GM23338 (cell line): ENCODE data around the gene ERCC1. TPM values are rescaled to one million over a fixed set of nuclear protein-coding genes. Genes with fewer than 3 reads are reported as not detected.

Source experiments
- POLR2AphosphoS5 ChIP-seq: IDR thresholded peaks from 2 replicates; pipeline ENCODE4 v1.6.1; 2016; ENCODE audit warnings: antibody characterized with exemption, low read depth
- REST ChIP-seq: IDR thresholded peaks from one replicate; pipeline ENCODE4 v1.6.1; 2018; ENCODE audit warnings: antibody characterized with exemption; ENCODE audit not compliant: unreplicated experiment
- STAT1 ChIP-seq: IDR thresholded peaks from one replicate; pipeline ENCODE4 v1.6.1; 2016; ENCODE audit warnings: antibody characterized with exemption; ENCODE audit not compliant: unreplicated experiment
- polyA plus RNA-seq: library from polyadenylated mRNA; unstranded; fragments of >200 nt; fragmentation: Nextera tagmentation; extraction: Ambion mirVana; gene quantifications from 2 replicates; pipeline ENCODE4 v1.2.1, GENCODE V29; 2016
- total RNA-seq: library from RNA; depleted of rRNA; stranded (reverse); fragments of >200 nt; shearing (Covaris generic); gene quantifications from 2 replicates; pipeline ENCODE4 v1.2.3, GENCODE V29; 2014
- TF ChIP-seq, protein P1 (sequence below): fragments of 250-450 bp; sonication (Bioruptor Pico); IDR thresholded peaks from 2 replicates; pipeline ENCODE4 v1.5.0; 2020; ENCODE audit warnings: mild to moderate bottlenecking, moderate library complexity
- TF ChIP-seq, protein P2 (sequence below), 2 experiments: fragments of 200-600 bp in 1 of 2; sonication (generic) in 1 of 2; conservative IDR thresholded peaks; 2 replicates each; pipeline versions ENCODE4 v1.5.1 to v1.6.1; 2016 to 2017; ENCODE audit warnings: antibody characterized with exemption in 2 of 2, low read depth in 2 of 2, mild to moderate bottlenecking in 2 of 2, moderate library complexity in 1 of 2

The ERCC1 gene
- total and polyA plus RNA-seq, 2 experiments from 2014 or later, result 39.0 to 52.3 TPM

- TF ChIP-seq, protein P1, sequence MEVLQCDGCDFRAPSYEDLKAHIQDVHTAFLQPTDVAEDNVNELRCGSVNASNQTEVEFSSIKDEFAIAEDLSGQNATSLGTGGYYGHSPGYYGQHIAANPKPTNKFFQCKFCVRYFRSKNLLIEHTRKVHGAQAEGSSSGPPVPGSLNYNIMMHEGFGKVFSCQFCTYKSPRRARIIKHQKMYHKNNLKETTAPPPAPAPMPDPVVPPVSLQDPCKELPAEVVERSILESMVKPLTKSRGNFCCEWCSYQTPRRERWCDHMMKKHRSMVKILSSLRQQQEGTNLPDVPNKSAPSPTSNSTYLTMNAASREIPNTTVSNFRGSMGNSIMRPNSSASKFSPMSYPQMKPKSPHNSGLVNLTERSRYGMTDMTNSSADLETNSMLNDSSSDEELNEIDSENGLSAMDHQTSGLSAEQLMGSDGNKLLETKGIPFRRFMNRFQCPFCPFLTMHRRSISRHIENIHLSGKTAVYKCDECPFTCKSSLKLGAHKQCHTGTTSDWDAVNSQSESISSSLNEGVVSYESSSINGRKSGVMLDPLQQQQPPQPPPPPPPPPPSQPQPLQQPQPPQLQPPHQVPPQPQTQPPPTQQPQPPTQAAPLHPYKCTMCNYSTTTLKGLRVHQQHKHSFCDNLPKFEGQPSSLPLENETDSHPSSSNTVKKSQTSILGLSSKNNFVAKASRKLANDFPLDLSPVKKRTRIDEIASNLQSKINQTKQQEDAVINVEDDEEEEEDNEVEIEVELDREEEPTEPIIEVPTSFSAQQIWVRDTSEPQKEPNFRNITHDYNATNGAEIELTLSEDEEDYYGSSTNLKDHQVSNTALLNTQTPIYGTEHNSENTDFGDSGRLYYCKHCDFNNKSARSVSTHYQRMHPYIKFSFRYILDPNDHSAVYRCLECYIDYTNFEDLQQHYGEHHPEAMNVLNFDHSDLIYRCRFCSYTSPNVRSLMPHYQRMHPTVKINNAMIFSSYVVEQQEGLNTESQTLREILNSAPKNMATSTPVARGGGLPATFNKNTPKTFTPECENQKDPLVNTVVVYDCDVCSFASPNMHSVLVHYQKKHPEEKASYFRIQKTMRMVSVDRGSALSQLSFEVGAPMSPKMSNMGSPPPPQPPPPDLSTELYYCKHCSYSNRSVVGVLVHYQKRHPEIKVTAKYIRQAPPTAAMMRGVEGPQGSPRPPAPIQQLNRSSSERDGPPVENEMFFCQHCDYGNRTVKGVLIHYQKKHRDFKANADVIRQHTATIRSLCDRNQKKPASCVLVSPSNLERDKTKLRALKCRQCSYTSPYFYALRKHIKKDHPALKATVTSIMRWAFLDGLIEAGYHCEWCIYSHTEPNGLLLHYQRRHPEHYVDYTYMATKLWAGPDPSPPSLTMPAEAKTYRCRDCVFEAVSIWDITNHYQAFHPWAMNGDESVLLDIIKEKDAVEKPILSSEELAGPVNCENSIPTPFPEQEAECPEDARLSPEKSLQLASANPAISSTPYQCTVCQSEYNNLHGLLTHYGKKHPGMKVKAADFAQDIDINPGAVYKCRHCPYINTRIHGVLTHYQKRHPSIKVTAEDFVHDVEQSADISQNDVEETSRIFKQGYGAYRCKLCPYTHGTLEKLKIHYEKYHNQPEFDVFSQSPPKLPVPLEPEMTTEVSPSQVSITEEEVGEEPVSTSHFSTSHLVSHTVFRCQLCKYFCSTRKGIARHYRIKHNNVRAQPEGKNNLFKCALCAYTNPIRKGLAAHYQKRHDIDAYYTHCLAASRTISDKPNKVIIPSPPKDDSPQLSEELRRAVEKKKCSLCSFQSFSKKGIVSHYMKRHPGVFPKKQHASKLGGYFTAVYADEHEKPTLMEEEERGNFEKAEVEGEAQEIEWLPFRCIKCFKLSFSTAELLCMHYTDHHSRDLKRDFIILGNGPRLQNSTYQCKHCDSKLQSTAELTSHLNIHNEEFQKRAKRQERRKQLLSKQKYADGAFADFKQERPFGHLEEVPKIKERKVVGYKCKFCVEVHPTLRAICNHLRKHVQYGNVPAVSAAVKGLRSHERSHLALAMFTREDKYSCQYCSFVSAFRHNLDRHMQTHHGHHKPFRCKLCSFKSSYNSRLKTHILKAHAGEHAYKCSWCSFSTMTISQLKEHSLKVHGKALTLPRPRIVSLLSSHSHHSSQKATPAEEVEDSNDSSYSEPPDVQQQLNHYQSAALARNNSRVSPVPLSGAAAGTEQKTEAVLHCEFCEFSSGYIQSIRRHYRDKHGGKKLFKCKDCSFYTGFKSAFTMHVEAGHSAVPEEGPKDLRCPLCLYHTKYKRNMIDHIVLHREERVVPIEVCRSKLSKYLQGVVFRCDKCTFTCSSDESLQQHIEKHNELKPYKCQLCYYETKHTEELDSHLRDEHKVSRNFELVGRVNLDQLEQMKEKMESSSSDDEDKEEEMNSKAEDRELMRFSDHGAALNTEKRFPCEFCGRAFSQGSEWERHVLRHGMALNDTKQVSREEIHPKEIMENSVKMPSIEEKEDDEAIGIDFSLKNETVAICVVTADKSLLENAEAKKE, result no peak
- no peak for TF ChIP-seq REST
- no peak for TF ChIP-seq POLR2AphosphoS5
- TF ChIP-seq, protein P2, sequence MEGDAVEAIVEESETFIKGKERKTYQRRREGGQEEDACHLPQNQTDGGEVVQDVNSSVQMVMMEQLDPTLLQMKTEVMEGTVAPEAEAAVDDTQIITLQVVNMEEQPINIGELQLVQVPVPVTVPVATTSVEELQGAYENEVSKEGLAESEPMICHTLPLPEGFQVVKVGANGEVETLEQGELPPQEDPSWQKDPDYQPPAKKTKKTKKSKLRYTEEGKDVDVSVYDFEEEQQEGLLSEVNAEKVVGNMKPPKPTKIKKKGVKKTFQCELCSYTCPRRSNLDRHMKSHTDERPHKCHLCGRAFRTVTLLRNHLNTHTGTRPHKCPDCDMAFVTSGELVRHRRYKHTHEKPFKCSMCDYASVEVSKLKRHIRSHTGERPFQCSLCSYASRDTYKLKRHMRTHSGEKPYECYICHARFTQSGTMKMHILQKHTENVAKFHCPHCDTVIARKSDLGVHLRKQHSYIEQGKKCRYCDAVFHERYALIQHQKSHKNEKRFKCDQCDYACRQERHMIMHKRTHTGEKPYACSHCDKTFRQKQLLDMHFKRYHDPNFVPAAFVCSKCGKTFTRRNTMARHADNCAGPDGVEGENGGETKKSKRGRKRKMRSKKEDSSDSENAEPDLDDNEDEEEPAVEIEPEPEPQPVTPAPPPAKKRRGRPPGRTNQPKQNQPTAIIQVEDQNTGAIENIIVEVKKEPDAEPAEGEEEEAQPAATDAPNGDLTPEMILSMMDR (conservative IDR thresholded peaks at IDR 0.05; ENCODE audit: low read depth in 2 of 2), result no peak
- TF ChIP-seq STAT1, result no peak
Observed at GRCh38 chr19:45471931-45472562, 48.3 kb upstream of the ERCC1 start (continued).
